RCC 7860 (cell line): ENCODE results near the gene CAPRIN2.

Source experiments
- DNase-seq: peaks from one replicate; pipeline ENCODE4 v3.0.0-alpha.2; 2015; ENCODE audit warnings: low spot score
- FAIRE-seq: peaks from 2 replicates; lab custom pipeline; 2012; peaks lifted over from hg19 to GRCh38; lab: Jason Lieb, UNC

The CAPRIN2 gene

GRCh38 chr12:30754750-30755394 lies at the start of gene CAPRIN2:
CAPRIN2 (minus strand) TSS chr12:30754951; CDS start chr12:30753520, 1,431 bp downstream.
- peak; percentile 86 for DNase-seq
- FAIRE-seq, result no peak

- FAIRE-seq (no peak), DNase-seq (no peak)
These were observed 42.9 kb upstream of the CAPRIN2 start for GRCh38 chr12:30797689-30798088.

- FAIRE-seq, result no peak
These were observed 42.2 kb upstream of the CAPRIN2 start for GRCh38 chr12:30796891-30797371.

GRCh38 chr12:30796313-30796780 lies 41.6 kb upstream of the CAPRIN2 start:
- FAIRE-seq (no peak), DNase-seq (no peak)

More at GRCh38 chr12:30796891-30797371, 42.2 kb upstream of the CAPRIN2 start:
- no peak for DNase-seq

- FAIRE-seq (no peak), DNase-seq (peak; percentile 75)
These were observed 40.9 kb upstream of the CAPRIN2 start for GRCh38 chr12:30795410-30796312.

GRCh38 chr12:30794591-30795409 lies 40.0 kb upstream of the CAPRIN2 start:
- peak; percentile 91 for FAIRE-seq
- DNase-seq, result peak; percentile 97

GRCh38 chr12:30794020-30794419 lies 39.3 kb upstream of the CAPRIN2 start:
- no peak for FAIRE-seq
- DNase-seq, result no peak

- DNase-seq, result peak; percentile 11
- no peak for FAIRE-seq
These were observed 38.1 kb upstream of the CAPRIN2 start for GRCh38 chr12:30792648-30793499.

GRCh38 chr12:30792085-30792484 lies 37.3 kb upstream of the CAPRIN2 start:
- FAIRE-seq (no peak), DNase-seq (no peak)

- DNase-seq (no peak), FAIRE-seq (no peak)
These were observed 34.0 kb upstream of the CAPRIN2 start for GRCh38 chr12:30788754-30789153.

GRCh38 chr12:30785630-30786029 lies 30.9 kb upstream of the CAPRIN2 start:
- FAIRE-seq, result no peak
- DNase-seq, result no peak

GRCh38 chr12:30784508-30784907 lies 29.8 kb upstream of the CAPRIN2 start:
- FAIRE-seq, result no peak
- DNase-seq, result no peak

- no peak for DNase-seq
- no peak for FAIRE-seq
These were observed 29.2 kb upstream of the CAPRIN2 start for GRCh38 chr12:30783946-30784345.

GRCh38 chr12:30782316-30783173 lies 27.8 kb upstream of the CAPRIN2 start:
- DNase-seq (no peak), FAIRE-seq (no peak)

- FAIRE-seq (no peak), DNase-seq (no peak)
These were observed 24.8 kb upstream of the CAPRIN2 start for GRCh38 chr12:30779578-30779977.

- FAIRE-seq, result no peak
- no peak for DNase-seq
These were observed 24.4 kb upstream of the CAPRIN2 start for GRCh38 chr12:30779178-30779577.

GRCh38 chr12:30774599-30774998 lies 19.8 kb upstream of the CAPRIN2 start:
- DNase-seq (no peak), FAIRE-seq (no peak)

- no peak for FAIRE-seq
- no peak for DNase-seq
These were observed 15.1 kb upstream of the CAPRIN2 start for GRCh38 chr12:30769802-30770201.

- no peak for FAIRE-seq
- DNase-seq, result no peak
These were observed 9.5 kb upstream of the CAPRIN2 start for GRCh38 chr12:30764251-30764650.
